Hepatocyte (in vitro differentiated cells): ENCODE measurements around the gene ZSWIM1. TPM values are rescaled to one million over a fixed set of nuclear protein-coding genes. Genes with fewer than 3 reads are reported as not detected.

Experiments used
- DNase-seq: peaks from one replicate; pipeline ENCODE4 v3.0.0-alpha.2; 2016; ENCODE audit warnings: low spot score
- H2AFZ ChIP-seq: fragments of 200-600 bp; sonication (generic); 2 replicates; pipeline ENCODE4 v1.6.0; 2016; ENCODE audit warnings: antibody characterized with exemption, mild to moderate bottlenecking
- H3K27ac ChIP-seq: fragments of 200-600 bp; sonication (generic); 2 replicates; pipeline ENCODE4 v1.5.1; 2016; ENCODE audit warnings: mild to moderate bottlenecking
- H3K27me3 ChIP-seq: fragments of 200-600 bp; sonication (generic); 2 replicates; pipeline ENCODE4 v1.6.1; 2016
- H3K36me3 ChIP-seq: fragments of 200-600 bp; sonication (generic); replicated peaks from 2 replicates; pipeline ENCODE4 v1.5.1; 2016; ENCODE audit warnings: low read depth; ENCODE audit not compliant: insufficient read depth
- H3K4me1 ChIP-seq: fragments of 200-600 bp; sonication (generic); 2 replicates; pipeline ENCODE4 v1.5.1; 2016; ENCODE audit warnings: mild to moderate bottlenecking, moderate library complexity; ENCODE audit not compliant: insufficient read depth
- H3K4me2 ChIP-seq: fragments of 200-600 bp; sonication (generic); 2 replicates; pipeline ENCODE4 v1.6.0; 2016
- H3K4me3 ChIP-seq: fragments of 200-600 bp; sonication (generic); 2 replicates; pipeline ENCODE4 v1.5.1; 2016; ENCODE audit warnings: mild to moderate bottlenecking
- H3K79me2 ChIP-seq: fragments of 200-600 bp; sonication (generic); 2 replicates; pipeline ENCODE4 v1.6.0; 2017; ENCODE audit warnings: mild to moderate bottlenecking
- H3K9me2 ChIP-seq: fragments of 200-600 bp; sonication (generic); replicated peaks from 2 replicates; pipeline ENCODE4 v1.6.0; 2017; ENCODE audit warnings: mild to moderate bottlenecking; ENCODE audit not compliant: insufficient read depth
- H3K9me3 ChIP-seq: fragments of 200-600 bp; sonication (generic); 2 replicates; pipeline ENCODE4 v1.5.1; 2016; ENCODE audit warnings: low read depth, mild to moderate bottlenecking
- H4K20me1 ChIP-seq: fragments of 200-600 bp; sonication (generic); 2 replicates; pipeline ENCODE4 v1.6.0; 2016; ENCODE audit warnings: mild to moderate bottlenecking; ENCODE audit not compliant: insufficient read depth, poor library complexity, severe bottlenecking
- EZH2 ChIP-seq: fragments of 200-600 bp; sonication (generic); IDR thresholded peaks from 2 replicates; pipeline ENCODE4 v1.6.1; 2016; ENCODE audit warnings: antibody characterized with exemption, mild to moderate bottlenecking, borderline replicate concordance
- EZH2phosphoT487 ChIP-seq: fragments of 200-600 bp; sonication (generic); IDR thresholded peaks from one replicate; pipeline ENCODE4 v1.6.1; 2018; ENCODE audit warnings: antibody characterized with exemption, mild to moderate bottlenecking, low read depth, moderate library complexity; ENCODE audit not compliant: unreplicated experiment, severe bottlenecking
- WGBS: methylation state at CpG from one replicate; pipeline ENCODE4 v1.1.6; 2016; ENCODE audit warnings: low lambda C conversion rate; ENCODE audit errors: missing lambda C conversion rate; 5-methylcytosine and 5-hydroxymethylcytosine counted together
- polyA plus RNA-seq: library from polyadenylated mRNA; unstranded; fragments of >200 nt; fragmentation: Nextera tagmentation; extraction: Ambion mirVana; gene quantifications from 2 replicates; pipeline ENCODE4 v1.2.1, GENCODE V29; 2016
- total RNA-seq: library from RNA; depleted of rRNA; stranded (reverse); fragments of >200 nt; gene quantifications from 2 replicates; pipeline ENCODE4 v1.2.3, GENCODE V29; 2014
- TF ChIP-seq, protein P1 (sequence below): fragments of 200-600 bp; sonication (generic); IDR thresholded peaks from 2 replicates; pipeline ENCODE4 v1.5.1; 2016; ENCODE audit warnings: antibody characterized with exemption, mild to moderate bottlenecking; ENCODE audit not compliant: poor library complexity

Gene ZSWIM1
- total and polyA plus RNA-seq, 2 experiments from 2014 or later = 5.0 to 6.4 TPM

DNA sequence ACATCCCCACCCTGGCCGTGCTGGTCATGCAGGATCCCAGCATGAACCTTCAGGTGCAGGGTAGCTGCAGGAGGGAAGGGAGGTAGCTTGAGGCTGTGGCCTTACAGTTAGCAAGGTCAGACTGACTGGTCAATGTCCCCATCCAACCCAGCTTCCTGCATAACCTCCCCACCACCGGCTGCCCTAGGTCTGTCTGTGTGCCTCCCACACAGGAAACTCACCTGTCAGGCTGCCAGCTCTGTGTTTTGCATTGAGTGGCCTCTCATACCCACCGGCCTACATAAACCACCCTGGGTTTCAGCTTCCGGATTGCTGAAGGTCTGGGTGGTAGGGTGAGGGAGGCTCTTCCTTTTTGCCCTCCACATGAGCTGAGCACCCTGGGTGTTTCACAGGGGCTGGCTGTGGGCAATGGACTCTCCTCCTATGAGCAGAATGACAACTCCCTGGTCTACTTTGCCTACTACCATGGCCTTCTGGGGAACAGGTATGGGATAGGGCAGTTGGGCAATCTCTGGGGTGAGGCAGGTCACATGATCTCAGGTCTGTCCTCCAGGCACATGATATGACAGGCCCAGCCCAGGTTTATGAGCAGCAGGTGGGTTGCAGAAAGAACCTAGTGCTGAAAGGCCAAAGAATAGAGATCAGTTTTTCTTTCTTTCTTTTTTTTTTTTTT lies 11.9 kb downstream of the ZSWIM1 start:
- Histone ChIP-seq H2AFZ (no peak overlapping the region), H3K27ac (peak overlapping the region; percentile 86), H3K27me3 (no peaks in the 10 kb centered on the region), H4K20me1 (peaks cover 3% of the 10 kb centered on the region), H3K9me2 (no peaks in the 10 kb centered on the region), H3K4me2 (peak overlapping the region; percentile 92), H3K36me3 (no peaks in the 10 kb centered on the region), H3K9me3 (no peaks in the 10 kb centered on the region), H3K4me1 (peaks cover 8% of the 10 kb centered on the region), H3K4me3 (no peak overlapping the region), H3K79me2 (peaks cover 44% of the 10 kb centered on the region)
- TF ChIP-seq EZH2 (no peak), EZH2phosphoT487 (no peak)
- TF ChIP-seq, protein P1, sequence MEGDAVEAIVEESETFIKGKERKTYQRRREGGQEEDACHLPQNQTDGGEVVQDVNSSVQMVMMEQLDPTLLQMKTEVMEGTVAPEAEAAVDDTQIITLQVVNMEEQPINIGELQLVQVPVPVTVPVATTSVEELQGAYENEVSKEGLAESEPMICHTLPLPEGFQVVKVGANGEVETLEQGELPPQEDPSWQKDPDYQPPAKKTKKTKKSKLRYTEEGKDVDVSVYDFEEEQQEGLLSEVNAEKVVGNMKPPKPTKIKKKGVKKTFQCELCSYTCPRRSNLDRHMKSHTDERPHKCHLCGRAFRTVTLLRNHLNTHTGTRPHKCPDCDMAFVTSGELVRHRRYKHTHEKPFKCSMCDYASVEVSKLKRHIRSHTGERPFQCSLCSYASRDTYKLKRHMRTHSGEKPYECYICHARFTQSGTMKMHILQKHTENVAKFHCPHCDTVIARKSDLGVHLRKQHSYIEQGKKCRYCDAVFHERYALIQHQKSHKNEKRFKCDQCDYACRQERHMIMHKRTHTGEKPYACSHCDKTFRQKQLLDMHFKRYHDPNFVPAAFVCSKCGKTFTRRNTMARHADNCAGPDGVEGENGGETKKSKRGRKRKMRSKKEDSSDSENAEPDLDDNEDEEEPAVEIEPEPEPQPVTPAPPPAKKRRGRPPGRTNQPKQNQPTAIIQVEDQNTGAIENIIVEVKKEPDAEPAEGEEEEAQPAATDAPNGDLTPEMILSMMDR = no peak
- peak; percentile 77 for DNase-seq
- 96% methylated on average over 4 of the region's 4 CpGs for WGBS

- H3K36me3 ChIP-seq = no peaks in the 10 kb centered on the region
- peaks cover 8% of the 10 kb centered on the region for H3K4me1 ChIP-seq
- H4K20me1 ChIP-seq = peaks cover 3% of the 10 kb centered on the region
- H3K9me2 ChIP-seq = no peaks in the 10 kb centered on the region
- over 99% methylated on average over 4 of the region's 4 CpGs for WGBS
- H3K4me3 ChIP-seq = no peak overlapping the region
- H3K79me2 ChIP-seq = peaks cover 39% of the 10 kb centered on the region
- peak overlapping the region; percentile 76 for H3K27ac ChIP-seq
- DNase-seq = no peak
- TF ChIP-seq, protein P1 = no peak
- TF ChIP-seq EZH2 (no peak), EZH2phosphoT487 (no peak)
- peak overlapping the region; percentile 92 for H3K4me2 ChIP-seq
- no peaks in the 10 kb centered on the region for H3K27me3 ChIP-seq
- H2AFZ ChIP-seq = no peak overlapping the region
- no peaks in the 10 kb centered on the region for H3K9me3 ChIP-seq
Measured at GRCh38 chr20:45893831-45894230, 12.8 kb downstream of the ZSWIM1 start.

- no peaks in the 10 kb centered on the region for H3K36me3 ChIP-seq
Measured at GRCh38 chr20:45894797-45895196, 13.8 kb downstream of the ZSWIM1 start.

More at GRCh38 chr20:45894797-45895196, 13.8 kb downstream of the ZSWIM1 start:
- no peak overlapping the region for H3K27ac ChIP-seq
- no peaks in the 10 kb centered on the region for H3K27me3 ChIP-seq
- TF ChIP-seq, protein P1 = no peak
- no peak for TF ChIP-seq EZH2phosphoT487
- TF ChIP-seq EZH2 = no peak
- H3K4me2 ChIP-seq = no peak overlapping the region
- H3K4me1 ChIP-seq = peaks cover 8% of the 10 kb centered on the region
- no peak overlapping the region for H3K4me3 ChIP-seq
- peaks cover 30% of the 10 kb centered on the region for H3K79me2 ChIP-seq
- H2AFZ ChIP-seq = no peak overlapping the region
- no peaks in the 10 kb centered on the region for H4K20me1 ChIP-seq
- 90% methylated on average over 11 of the region's 12 CpGs for WGBS
- DNase-seq = no peak
- H3K9me2 ChIP-seq = no peaks in the 10 kb centered on the region
- no peaks in the 10 kb centered on the region for H3K9me3 ChIP-seq
